Measurements from ENCODE around the gene ZNF319. TPM values are rescaled to one million over a fixed set of nuclear protein-coding genes. Genes with fewer than 3 reads are reported as not detected.

The ZNF319 gene
- polyA plus RNA-seq, 3 donors, result 1.9 to 11.5 (median 4.7) TPM

DNA sequence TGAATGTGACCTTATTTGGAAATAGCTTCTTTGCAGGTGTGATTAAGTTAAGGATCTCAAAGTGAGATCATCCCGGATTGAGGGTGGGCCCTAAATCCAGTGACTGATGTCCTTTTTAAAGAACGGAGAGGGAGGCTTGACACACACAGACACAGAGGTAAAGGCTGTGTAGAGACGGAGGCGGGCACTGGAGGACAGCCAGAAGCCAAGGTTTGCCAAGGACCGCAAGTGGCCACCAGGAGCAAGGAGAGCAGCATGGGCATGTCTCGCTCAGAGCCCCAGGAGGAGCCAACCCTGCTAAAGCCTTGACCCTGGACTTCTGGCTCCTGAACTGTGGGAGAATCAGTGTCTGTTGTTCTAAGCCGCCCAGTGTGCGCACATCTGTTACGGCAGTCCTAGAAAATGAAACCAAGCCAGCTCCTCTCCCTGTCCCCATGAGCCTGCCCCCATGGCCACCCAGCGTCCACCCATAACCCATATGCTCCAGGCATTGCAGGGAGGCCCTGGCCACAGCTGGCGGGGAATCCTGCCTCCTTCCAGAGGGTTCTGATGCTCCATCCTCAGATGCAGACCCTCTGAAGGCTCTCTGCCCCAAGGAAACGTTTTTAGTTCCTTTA, 44.8 kb downstream of the ZNF319 start:
- no peaks in the 10 kb centered on the region for H3K79me2 ChIP-seq (ENCODE audit: insufficient read depth, low read length)
- H3K36me3 ChIP-seq (replicated peaks in 1 of 2; ENCODE audit: control insufficient read depth in 1 of 2, insufficient read depth in 2 of 2, low read length in 2 of 2), result no peaks in the 10 kb centered on the region
- Mint-ChIP-seq H3K27ac (no peak overlapping the region), H3K4me1 (no peaks in the 10 kb centered on the region), H3K9me3 (peaks cover 0 to 2% (median 0%) of the 10 kb centered on the region in 7 donors), H3K36me3 (no peaks in the 10 kb centered on the region), H3K4me3 (no peak overlapping the region), H3K27me3 (ENCODE audit: low read depth in 3 of 3) (peaks cover 0 to 5% (median 3%) of the 10 kb centered on the region in 3 donors)
- H2AFZ ChIP-seq (ENCODE audit: insufficient read depth, low read depth, low read length, poor library complexity, severe bottlenecking), result no peak overlapping the region
- no peaks in the 10 kb centered on the region for H4K20me1 ChIP-seq (ENCODE audit: insufficient read depth, low read length)
- no peak overlapping the region for H3K4me2 ChIP-seq (replicated peaks; ENCODE audit: extremely low read depth, low read length, poor library complexity, severe bottlenecking)
- H3K27me3 ChIP-seq (ENCODE audit: control insufficient read depth in 2 of 2, insufficient read depth in 2 of 2, low read length in 2 of 2), result no peaks in the 10 kb centered on the region
- no peak overlapping the region for H3K27ac ChIP-seq (ENCODE audit: low read depth in 1 of 2, low read length in 2 of 2)
- no peaks in the 10 kb centered on the region for H3K4me1 ChIP-seq (ENCODE audit: control insufficient read depth in 1 of 2, insufficient read depth in 2 of 2, low read length in 2 of 2)
- no peaks in the 10 kb centered on the region for H3K9me3 ChIP-seq (replicated peaks in 1 of 2; ENCODE audit: control insufficient read depth in 1 of 2, insufficient read depth in 1 of 2, low read length in 2 of 2)
- intact Hi-C loops (cut with micrococcal nuclease), result no loop called here
- no peak for DNase-seq
- WGBS (ENCODE audit: insufficient coverage), result 94% methylated on average over 12 of the region's 12 CpGs
- TF ChIP-seq, protein P1, sequence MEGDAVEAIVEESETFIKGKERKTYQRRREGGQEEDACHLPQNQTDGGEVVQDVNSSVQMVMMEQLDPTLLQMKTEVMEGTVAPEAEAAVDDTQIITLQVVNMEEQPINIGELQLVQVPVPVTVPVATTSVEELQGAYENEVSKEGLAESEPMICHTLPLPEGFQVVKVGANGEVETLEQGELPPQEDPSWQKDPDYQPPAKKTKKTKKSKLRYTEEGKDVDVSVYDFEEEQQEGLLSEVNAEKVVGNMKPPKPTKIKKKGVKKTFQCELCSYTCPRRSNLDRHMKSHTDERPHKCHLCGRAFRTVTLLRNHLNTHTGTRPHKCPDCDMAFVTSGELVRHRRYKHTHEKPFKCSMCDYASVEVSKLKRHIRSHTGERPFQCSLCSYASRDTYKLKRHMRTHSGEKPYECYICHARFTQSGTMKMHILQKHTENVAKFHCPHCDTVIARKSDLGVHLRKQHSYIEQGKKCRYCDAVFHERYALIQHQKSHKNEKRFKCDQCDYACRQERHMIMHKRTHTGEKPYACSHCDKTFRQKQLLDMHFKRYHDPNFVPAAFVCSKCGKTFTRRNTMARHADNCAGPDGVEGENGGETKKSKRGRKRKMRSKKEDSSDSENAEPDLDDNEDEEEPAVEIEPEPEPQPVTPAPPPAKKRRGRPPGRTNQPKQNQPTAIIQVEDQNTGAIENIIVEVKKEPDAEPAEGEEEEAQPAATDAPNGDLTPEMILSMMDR (IDR thresholded peaks at IDR 0.05), result no peak
- no peak overlapping the region for H3K9ac ChIP-seq (ENCODE audit: insufficient read depth, low read length, poor library complexity, severe bottlenecking)
- H3K4me3 ChIP-seq (replicated peaks in 1 of 3; ENCODE audit: low read depth in 2 of 3, low read length in 3 of 3), result no peak overlapping the region

- H3K27ac ChIP-seq (ENCODE audit: low read depth in 1 of 2, low read length in 2 of 2), result no peak overlapping the region
- peaks cover 0 to 6% (median 0%) of the 10 kb centered on the region in 7 donors for H3K9me3 Mint-ChIP-seq
- H3K9me3 ChIP-seq (replicated peaks in 1 of 2; ENCODE audit: control insufficient read depth in 1 of 2, insufficient read depth in 1 of 2, low read length in 2 of 2), result no peaks in the 10 kb centered on the region
- no peaks in the 10 kb centered on the region for H4K20me1 ChIP-seq (ENCODE audit: insufficient read depth, low read length)
- TF ChIP-seq, protein P1 (IDR thresholded peaks at IDR 0.05), result no peak
- H3K36me3 ChIP-seq (replicated peaks in 1 of 2; ENCODE audit: control insufficient read depth in 1 of 2, insufficient read depth in 2 of 2, low read length in 2 of 2), result no peaks in the 10 kb centered on the region
- peaks cover 0 to 4% (median 1%) of the 10 kb centered on the region in 3 donors for H3K27me3 Mint-ChIP-seq (ENCODE audit: low read depth in 3 of 3)
- H3K4me2 ChIP-seq (replicated peaks; ENCODE audit: extremely low read depth, low read length, poor library complexity, severe bottlenecking), result no peak overlapping the region
- intact Hi-C loops (cut with micrococcal nuclease), result no loop called here
- H3K27me3 ChIP-seq (ENCODE audit: control insufficient read depth in 2 of 2, insufficient read depth in 2 of 2, low read length in 2 of 2), result no peaks in the 10 kb centered on the region
- no CpG with 5 or more reads among the region's 1 CpG for WGBS (ENCODE audit: insufficient coverage)
- H2AFZ ChIP-seq (ENCODE audit: insufficient read depth, low read depth, low read length, poor library complexity, severe bottlenecking), result no peak overlapping the region
- H3K27ac Mint-ChIP-seq, result no peak overlapping the region
- H3K9ac ChIP-seq (ENCODE audit: insufficient read depth, low read length, poor library complexity, severe bottlenecking), result no peak overlapping the region
- H3K4me3 ChIP-seq (replicated peaks in 1 of 3; ENCODE audit: low read depth in 2 of 3, low read length in 3 of 3), result no peak overlapping the region
- no peak overlapping the region for H3K4me3 Mint-ChIP-seq
- H3K36me3 Mint-ChIP-seq, result no peaks in the 10 kb centered on the region
- DNase-seq, result no peak
- no peaks in the 10 kb centered on the region for H3K4me1 Mint-ChIP-seq
- no peaks in the 10 kb centered on the region for H3K4me1 ChIP-seq (ENCODE audit: control insufficient read depth in 1 of 2, insufficient read depth in 2 of 2, low read length in 2 of 2)
- H3K79me2 ChIP-seq (ENCODE audit: insufficient read depth, low read length), result no peaks in the 10 kb centered on the region
Measured at GRCh38 chr16:57953857-57954256, 46.6 kb downstream of the ZNF319 start.

All from CD14-positive monocyte (primary cell).